A673 (cell line): ENCODE results near the gene ELFN2. TPM values are rescaled to one million over a fixed set of nuclear protein-coding genes. Genes with fewer than 3 reads are reported as not detected.

ENCODE experiments used
- BruUV-seq: library from RNA; stranded (reverse); fragments of 400-500 nt; replicated peaks from 2 replicates; lab custom pipeline; 2021; lab: Mats Ljungman, UMichigan
- CTCF ChIA-PET: fragments of 300-600 bp; sonication (Branson Sonifier 250); formaldehyde crosslinking; loops from one replicate; lab custom pipeline; 2022; ENCODE audit warnings: antibody characterized with exemption; lab: Charles Lee
- POLR2A ChIA-PET: fragments of 300-600 bp; sonication (Branson Sonifier 250); formaldehyde crosslinking; loops from one replicate; lab custom pipeline; 2022; ENCODE audit warnings: antibody characterized with exemption; ENCODE audit not compliant: low non-redundant PET; lab: Charles Lee
- DNase-seq: peaks from one replicate; pipeline ENCODE4 v3.0.0-alpha.2; 2015; ENCODE audit warnings: low spot score
- H3K27ac ChIP-seq: fragments of 200-600 bp; sonication (generic); 2 replicates; pipeline ENCODE4 v1.5.1; 2016; ENCODE audit warnings: mixed run types, low read depth, mild to moderate bottlenecking, mixed read lengths, antibody characterized with exemption, low read length; ENCODE audit not compliant: poor library complexity, severe bottlenecking
- H3K27me3 ChIP-seq: fragments of 200-600 bp; sonication (generic); replicated peaks from 2 replicates; pipeline ENCODE4 v1.6.1; 2017; ENCODE audit warnings: mixed run types, low read depth, mild to moderate bottlenecking, mixed read lengths, antibody characterized with exemption, low read length; ENCODE audit not compliant: insufficient read depth, poor library complexity
- H3K36me3 ChIP-seq: fragments of 200-600 bp; sonication (generic); 2 replicates; pipeline ENCODE4 v1.6.1; 2016; ENCODE audit warnings: mixed run types, mild to moderate bottlenecking, mixed read lengths, antibody characterized with exemption, low read length; ENCODE audit not compliant: insufficient read depth, poor library complexity, severe bottlenecking
- H3K4me1 ChIP-seq: fragments of 200-600 bp; sonication (generic); 2 replicates; pipeline ENCODE4 v1.6.1; 2017; ENCODE audit warnings: mixed run types, mild to moderate bottlenecking, mixed read lengths, antibody characterized with exemption, low read length; ENCODE audit not compliant: insufficient read depth, poor library complexity, severe bottlenecking
- H3K4me3 ChIP-seq: fragments of 200-600 bp; sonication (generic); 2 replicates; pipeline ENCODE4 v1.5.1; 2016; ENCODE audit warnings: low read depth, mixed run types, mild to moderate bottlenecking, mixed read lengths, low read length; ENCODE audit not compliant: poor library complexity, severe bottlenecking
- H3K9me3 ChIP-seq: fragments of 200-600 bp; sonication (generic); 2 replicates; pipeline ENCODE4 v1.6.1; 2016; ENCODE audit warnings: mixed run types, low read depth, mild to moderate bottlenecking, mixed read lengths, antibody characterized with exemption, low read length; ENCODE audit not compliant: poor library complexity, severe bottlenecking
- CTCF ChIP-seq: fragments of 300-800, 200-600 bp; sonication (generic); conservative IDR thresholded peaks from 2 replicates; pipeline ENCODE4 v1.5.1; 2017; ENCODE audit warnings: low read depth, mild to moderate bottlenecking, antibody characterized with exemption, low read length, moderate library complexity, mixed read lengths
- EZH2 ChIP-seq: fragments of 200-600 bp; sonication (generic); IDR thresholded peaks from 2 replicates; pipeline ENCODE4 v1.6.1; 2017; ENCODE audit warnings: borderline replicate concordance, low read depth, mild to moderate bottlenecking, mixed read lengths, antibody characterized with exemption, low read length; ENCODE audit not compliant: poor library complexity, severe bottlenecking
- intact Hi-C: fragments of 100-400 bp; cut with micrococcal nuclease; formaldehyde crosslinking; loops from one replicate; pipeline ENCODE4 v1.10.0; 2022; ENCODE audit not compliant: unreplicated experiment
- total RNA-seq: library from RNA; stranded (reverse); gene quantifications from 2 replicates; pipeline ENCODE4 v1.2.3, GENCODE V29; 2021

Gene ELFN2
- total RNA-seq, 1 experiment from 2014 or later, result not detected

- intact Hi-C loops, result no loop called here
- CTCF ChIA-PET, result no interaction called here
Observed at GRCh38 chr22:37379722-37380121, 47.6 kb downstream of the ELFN2 start.

DNA sequence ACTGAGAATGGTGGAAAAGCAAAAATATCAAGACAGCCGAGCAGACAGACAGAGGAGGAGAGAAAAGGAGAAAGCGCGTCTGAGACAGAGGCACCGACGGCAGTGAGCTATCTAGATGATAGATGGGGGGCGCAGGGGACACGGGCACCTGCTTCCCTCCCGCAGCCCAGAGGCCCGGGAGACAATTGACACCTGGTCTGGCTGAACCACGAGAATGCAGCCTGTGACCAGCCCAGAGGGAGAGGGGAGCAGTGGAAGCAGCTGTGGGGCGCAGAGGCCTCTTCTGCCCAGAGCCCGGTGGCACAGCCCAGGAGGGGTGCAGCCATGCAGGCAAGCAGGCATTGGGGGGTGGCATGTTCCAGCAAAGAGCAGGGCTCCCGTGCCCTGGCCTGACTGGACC, 48.2 kb downstream of the ELFN2 start:
- Histone ChIP-seq H3K9me3 (no peaks in the 10 kb centered on the region), H3K4me1 (no peaks in the 10 kb centered on the region), H3K27ac (no peak overlapping the region), H3K36me3 (no peaks in the 10 kb centered on the region), H3K27me3 (no peaks in the 10 kb centered on the region), H3K4me3 (no peak overlapping the region)
- no peak for DNase-seq
- POLR2A ChIA-PET, result no interaction called here
- TF ChIP-seq CTCF (no peak), EZH2 (no peak)
- CTCF ChIA-PET, result no interaction called here
- no TSS peak for BruUV-seq
- intact Hi-C loops, result no loop called here

More at GRCh38 chr22:37379722-37380121, 47.6 kb downstream of the ELFN2 start:
- POLR2A ChIA-PET, result no interaction called here
- Histone ChIP-seq H3K4me1 (no peaks in the 10 kb centered on the region), H3K27ac (no peak overlapping the region), H3K9me3 (no peaks in the 10 kb centered on the region), H3K4me3 (no peak overlapping the region), H3K27me3 (no peaks in the 10 kb centered on the region), H3K36me3 (no peaks in the 10 kb centered on the region)
- no peak for TF ChIP-seq EZH2
- TF ChIP-seq CTCF, result no peak
- no TSS peak for BruUV-seq
- no peak for DNase-seq

- POLR2A ChIA-PET, result no interaction called here
Observed at GRCh38 chr22:37378642-37379058, 48.6 kb downstream of the ELFN2 start.

More at GRCh38 chr22:37378642-37379058, 48.6 kb downstream of the ELFN2 start:
- H3K36me3 ChIP-seq, result no peaks in the 10 kb centered on the region
- no peak overlapping the region for H3K27ac ChIP-seq
- TF ChIP-seq EZH2 (no peak), CTCF (no peak)
- no peaks in the 10 kb centered on the region for H3K27me3 ChIP-seq
- no peak for DNase-seq
- CTCF ChIA-PET, result no interaction called here
- H3K9me3 ChIP-seq, result no peaks in the 10 kb centered on the region
- H3K4me3 ChIP-seq, result no peak overlapping the region
- intact Hi-C loops, result no loop called here
- no TSS peak for BruUV-seq
- H3K4me1 ChIP-seq, result no peaks in the 10 kb centered on the region
